ENCODE data around the gene COG2.
"Not testable (repeated sequence)": the region's sequence is repeated elsewhere in the genome, so short reads cannot be mapped to it uniquely, and the experiment has no call there.

COG2 gene

DNA sequence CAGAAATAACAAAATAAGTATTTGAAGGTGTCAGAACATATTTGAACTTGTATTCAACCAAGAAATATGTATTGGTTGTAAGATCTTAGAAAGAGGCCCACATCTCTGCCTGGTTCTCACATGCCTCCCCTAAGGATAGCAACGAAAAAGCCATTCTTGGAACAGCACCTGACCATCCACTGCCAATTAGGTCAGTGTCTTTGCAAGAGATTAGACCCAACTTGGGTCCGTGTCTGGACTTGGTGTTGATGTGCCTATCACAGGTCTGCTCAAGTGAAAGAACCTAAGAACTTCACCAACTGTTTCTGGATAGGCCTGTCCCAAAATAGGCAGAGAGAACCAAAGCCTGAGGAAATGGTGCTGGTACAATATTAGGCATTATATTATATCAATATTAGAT lies 46.0 kb upstream of the COG2 start:
- no peak overlapping the region for H3K4me2 ChIP-seq (ENCODE audit: low read length)
- no peaks in the 10 kb centered on the region for H3K79me2 ChIP-seq
- H3K4me1 ChIP-seq: no peaks in the 10 kb centered on the region
- no peaks in the 10 kb centered on the region for H3K36me3 ChIP-seq (ENCODE audit: control insufficient read depth, insufficient read depth, low read length)
- no peaks in the 10 kb centered on the region for H3K9me3 ChIP-seq (ENCODE audit: control insufficient read depth, low read length)
- H2AFZ ChIP-seq: no peak overlapping the region
- no peaks in the 10 kb centered on the region for H3K27me3 ChIP-seq (ENCODE audit: control insufficient read depth, insufficient read depth, low read length)
- H3K4me3 ChIP-seq (ENCODE audit: low read depth, low read length): no peak overlapping the region
- no peak overlapping the region for H3K27ac ChIP-seq
- H3K9ac ChIP-seq: no peak overlapping the region
- TF ChIP-seq, protein P1, sequence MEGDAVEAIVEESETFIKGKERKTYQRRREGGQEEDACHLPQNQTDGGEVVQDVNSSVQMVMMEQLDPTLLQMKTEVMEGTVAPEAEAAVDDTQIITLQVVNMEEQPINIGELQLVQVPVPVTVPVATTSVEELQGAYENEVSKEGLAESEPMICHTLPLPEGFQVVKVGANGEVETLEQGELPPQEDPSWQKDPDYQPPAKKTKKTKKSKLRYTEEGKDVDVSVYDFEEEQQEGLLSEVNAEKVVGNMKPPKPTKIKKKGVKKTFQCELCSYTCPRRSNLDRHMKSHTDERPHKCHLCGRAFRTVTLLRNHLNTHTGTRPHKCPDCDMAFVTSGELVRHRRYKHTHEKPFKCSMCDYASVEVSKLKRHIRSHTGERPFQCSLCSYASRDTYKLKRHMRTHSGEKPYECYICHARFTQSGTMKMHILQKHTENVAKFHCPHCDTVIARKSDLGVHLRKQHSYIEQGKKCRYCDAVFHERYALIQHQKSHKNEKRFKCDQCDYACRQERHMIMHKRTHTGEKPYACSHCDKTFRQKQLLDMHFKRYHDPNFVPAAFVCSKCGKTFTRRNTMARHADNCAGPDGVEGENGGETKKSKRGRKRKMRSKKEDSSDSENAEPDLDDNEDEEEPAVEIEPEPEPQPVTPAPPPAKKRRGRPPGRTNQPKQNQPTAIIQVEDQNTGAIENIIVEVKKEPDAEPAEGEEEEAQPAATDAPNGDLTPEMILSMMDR (IDR thresholded peaks at IDR 0.05): no peak

DNA sequence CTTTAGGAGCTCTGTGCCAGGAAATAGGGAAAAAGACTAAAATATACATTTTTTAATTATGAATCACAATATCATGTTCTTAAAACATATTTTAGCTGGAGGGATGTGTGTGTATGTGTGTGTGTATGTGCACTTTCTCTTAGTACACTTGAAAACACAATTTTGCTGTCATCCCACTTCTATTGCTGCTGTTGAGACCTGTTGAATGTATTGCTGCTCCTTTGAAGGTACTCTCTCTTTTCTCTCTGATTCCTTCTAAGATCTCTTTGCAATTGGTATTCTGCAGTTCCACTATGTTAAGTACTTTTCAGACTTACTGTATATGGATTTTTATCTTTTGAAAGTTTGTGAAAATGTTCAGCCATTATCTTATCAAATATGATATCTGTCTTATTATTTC lies 43.5 kb upstream of the COG2 start:
- H3K27ac ChIP-seq: no peak overlapping the region
- H3K9me3 ChIP-seq (ENCODE audit: control insufficient read depth, low read length): no peaks in the 10 kb centered on the region
- no peaks in the 10 kb centered on the region for H3K79me2 ChIP-seq
- H3K4me2 ChIP-seq (ENCODE audit: low read length): no peak overlapping the region
- H3K4me3 ChIP-seq (ENCODE audit: low read depth, low read length): no peak overlapping the region
- no peaks in the 10 kb centered on the region for H3K27me3 ChIP-seq (ENCODE audit: control insufficient read depth, insufficient read depth, low read length)
- no peaks in the 10 kb centered on the region for H3K4me1 ChIP-seq
- no peaks in the 10 kb centered on the region for H3K36me3 ChIP-seq (ENCODE audit: control insufficient read depth, insufficient read depth, low read length)
- TF ChIP-seq, protein P1 (IDR thresholded peaks at IDR 0.05): no peak
- no peak overlapping the region for H3K9ac ChIP-seq
- no peak overlapping the region for H2AFZ ChIP-seq

DNA sequence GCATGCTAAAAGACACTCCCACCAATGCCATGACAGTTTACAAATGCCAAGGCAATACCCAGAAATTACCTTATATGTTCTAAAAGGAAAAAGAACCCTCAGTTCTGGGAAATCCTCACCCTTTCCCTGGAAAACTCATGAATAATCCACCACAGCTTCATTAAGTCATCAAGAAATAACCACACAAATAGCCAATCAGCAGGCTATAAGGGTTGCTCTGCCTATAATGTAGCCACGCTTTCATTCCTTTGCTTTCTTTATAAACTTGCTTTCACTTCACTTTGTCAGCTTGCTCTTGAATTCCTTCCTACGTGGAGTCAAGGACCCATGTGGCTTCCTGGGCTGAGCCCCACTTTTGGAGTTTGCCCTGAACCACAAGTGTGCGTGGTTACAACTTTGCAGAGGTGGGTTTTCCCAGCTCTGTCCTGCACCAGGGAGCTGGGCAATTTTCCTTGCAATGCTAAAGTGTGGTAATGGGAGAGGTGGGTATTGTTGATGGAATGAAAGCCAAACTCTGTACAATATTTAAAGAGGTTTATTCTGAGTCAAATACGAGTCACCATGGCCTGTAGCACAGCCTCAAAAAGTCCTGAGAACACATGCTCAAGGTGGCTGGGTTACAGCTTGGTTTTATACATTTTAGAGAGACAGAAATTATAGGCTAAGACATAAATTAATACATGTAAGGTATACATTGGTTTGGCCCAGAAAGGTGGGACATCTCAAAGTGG lies 42.2 kb upstream of the COG2 start:
- Histone ChIP-seq H3K36me3 (ENCODE audit: control insufficient read depth, insufficient read depth, low read length) (no peaks in the 10 kb centered on the region), H3K79me2 (no peaks in the 10 kb centered on the region), H3K9ac (no peak overlapping the region), H3K27ac (no peak overlapping the region), H3K27me3 (ENCODE audit: control insufficient read depth, insufficient read depth, low read length) (no peaks in the 10 kb centered on the region), H3K4me3 (ENCODE audit: low read depth, low read length) (no peak overlapping the region), H3K9me3 (ENCODE audit: control insufficient read depth, low read length) (no peaks in the 10 kb centered on the region), H2AFZ (no peak overlapping the region), H3K4me2 (ENCODE audit: low read length) (no peak overlapping the region), H3K4me1 (no peaks in the 10 kb centered on the region)
- TF ChIP-seq, protein P1 (IDR thresholded peaks at IDR 0.05): no peak

DNA sequence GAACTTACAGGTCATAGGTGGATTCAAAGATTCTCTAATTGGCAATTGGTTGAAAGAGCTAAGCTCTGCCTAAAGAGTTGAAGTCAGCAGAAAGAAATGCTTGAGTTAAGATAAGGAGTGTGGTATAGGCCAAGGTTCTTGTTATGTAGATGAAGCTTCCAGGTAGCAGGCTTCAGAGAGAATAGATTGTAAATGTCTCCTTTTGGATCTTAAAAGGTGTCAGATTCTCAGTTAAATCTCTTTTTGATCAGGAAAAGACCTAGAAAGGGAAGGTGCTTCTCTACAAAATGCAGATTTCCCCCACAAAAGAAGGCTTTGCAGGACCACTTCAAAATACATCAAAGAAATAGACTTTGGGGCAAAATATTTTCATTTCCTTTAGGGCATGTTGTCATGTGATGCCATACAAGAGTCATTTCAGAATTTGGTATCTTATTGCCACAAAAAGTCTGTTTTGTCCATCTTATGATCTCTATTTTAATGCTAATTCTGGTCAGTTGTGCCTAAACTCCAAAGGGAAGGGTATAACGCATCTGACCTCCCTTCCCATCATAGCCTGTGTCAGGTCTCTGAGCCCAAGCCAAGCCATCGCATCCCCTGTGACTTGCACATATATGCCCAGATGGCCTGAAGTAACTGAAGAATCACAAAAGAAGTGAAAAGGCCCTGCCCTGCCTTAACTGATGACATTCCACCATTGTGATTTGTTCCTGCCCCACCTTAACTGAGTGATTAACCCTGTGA lies 41.5 kb upstream of the COG2 start:
- not testable (repeated sequence) for H2AFZ ChIP-seq; H3K4me1 ChIP-seq; H3K27me3 ChIP-seq (ENCODE audit: control insufficient read depth, insufficient read depth, low read length); H3K4me2 ChIP-seq (ENCODE audit: low read length); H3K27ac ChIP-seq; H3K9me3 ChIP-seq (ENCODE audit: control insufficient read depth, low read length); H3K4me3 ChIP-seq (ENCODE audit: low read depth, low read length); H3K36me3 ChIP-seq (ENCODE audit: control insufficient read depth, insufficient read depth, low read length); H3K79me2 ChIP-seq; H3K9ac ChIP-seq

DNA sequence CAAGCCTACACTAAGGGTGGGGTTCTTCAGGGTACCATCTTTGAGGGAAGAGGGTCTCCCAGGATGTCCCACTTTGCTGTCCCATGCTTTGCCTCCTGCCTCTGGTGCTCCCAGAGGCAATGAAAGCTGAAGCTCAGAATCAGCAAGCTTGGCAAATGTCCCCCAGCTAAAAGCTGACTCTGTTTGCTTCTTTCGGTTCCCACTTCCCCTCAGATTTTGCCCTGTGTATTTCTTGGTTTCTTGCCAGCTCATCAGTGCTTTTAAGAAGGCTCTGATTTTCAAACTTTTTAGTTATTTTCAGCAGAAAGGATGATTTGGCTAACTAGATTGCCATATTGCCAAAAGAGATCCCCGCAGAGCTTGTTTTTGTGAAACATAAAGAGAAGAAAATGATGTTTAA lies 33.1 kb upstream of the COG2 start:
- H3K4me2 ChIP-seq (ENCODE audit: low read length): peak overlapping the region; percentile 37
- H3K9ac ChIP-seq: no peak overlapping the region
- H3K9me3 ChIP-seq (ENCODE audit: control insufficient read depth, low read length): no peaks in the 10 kb centered on the region
- no peaks in the 10 kb centered on the region for H3K79me2 ChIP-seq
- no peak overlapping the region for H3K4me3 ChIP-seq (ENCODE audit: low read depth, low read length)
- peak overlapping the region; percentile 7 for H2AFZ ChIP-seq
- H3K27ac ChIP-seq: no peak overlapping the region
- H3K4me1 ChIP-seq: peaks cover 4% of the 10 kb centered on the region
- H3K27me3 ChIP-seq (ENCODE audit: control insufficient read depth, insufficient read depth, low read length): no peaks in the 10 kb centered on the region
- TF ChIP-seq, protein P1 (IDR thresholded peaks at IDR 0.05): no peak
- H3K36me3 ChIP-seq (ENCODE audit: control insufficient read depth, insufficient read depth, low read length): no peaks in the 10 kb centered on the region

Measured in parathyroid adenoma (tissue), 2 donors.